A549 treated with dexamethasone at 1 μM for 4 hours (cell line): ENCODE data around the gene DMRTC1. TPM values are rescaled to one million over a fixed set of nuclear protein-coding genes. Genes with fewer than 3 reads are reported as not detected.

Experiments
- total RNA-seq: library from RNA; stranded (reverse); fragments of 200-300 nt; extraction: Qiagen RNA extraction; gene quantifications from 5 replicates; pipeline ENCODE4 v1.2.3, GENCODE V29; 2022

DMRTC1 gene
- not detected in 5 replicates for total RNA-seq

GRCh38 chrX:72943819-72944169, at the start of gene DMRTC1:
Gene DMRTC1 (minus strand): TSS chrX:72943837. CDS start chrX:72875694, 68,143 bp downstream.

GRCh38 chrX:72937906-72938305, 5.7 kb downstream of the DMRTC1 start, which contains the start of gene FAM236A:
Gene FAM236A (plus strand): TSS chrX:72938206. CDS start chrX:72938263, 57 bp downstream.

GRCh38 chrX:72912315-72912714, 31.3 kb downstream of the DMRTC1 start, which contains the start of gene FAM236C:
Gene FAM236C (plus strand): TSS chrX:72912615. CDS start chrX:72912715, 100 bp downstream.

Other genes starting within 250 kb of the DMRTC1 start
- 23.5 to 33.3 TPM (median 30.8 TPM) in 5 replicates for gene PHKA1, start 229.5 kb downstream of the DMRTC1 start, total RNA-seq
- not detected in 5 replicates for gene DMRTC1B, start 166.9 kb downstream of the DMRTC1 start, total RNA-seq
- gene FAM236B, start 161.2 kb downstream of the DMRTC1 start, total RNA-seq: not detected in 5 replicates
- not detected in 5 replicates for gene FAM236D, start 135.6 kb downstream of the DMRTC1 start, total RNA-seq
- gene FAM236C, start 31.2 kb downstream of the DMRTC1 start, total RNA-seq: not detected in 5 replicates
- not detected in 5 replicates for gene FAM236A, start 5.6 kb downstream of the DMRTC1 start, total RNA-seq
- not detected in 5 replicates for gene PABPC1L2B, start 59.1 kb upstream of the DMRTC1 start, total RNA-seq
- gene PABPC1L2A, start 135.7 kb upstream of the DMRTC1 start, total RNA-seq: not detected in 5 replicates